ENCODE data around the gene RBM44.

Gene RBM44

DNA sequence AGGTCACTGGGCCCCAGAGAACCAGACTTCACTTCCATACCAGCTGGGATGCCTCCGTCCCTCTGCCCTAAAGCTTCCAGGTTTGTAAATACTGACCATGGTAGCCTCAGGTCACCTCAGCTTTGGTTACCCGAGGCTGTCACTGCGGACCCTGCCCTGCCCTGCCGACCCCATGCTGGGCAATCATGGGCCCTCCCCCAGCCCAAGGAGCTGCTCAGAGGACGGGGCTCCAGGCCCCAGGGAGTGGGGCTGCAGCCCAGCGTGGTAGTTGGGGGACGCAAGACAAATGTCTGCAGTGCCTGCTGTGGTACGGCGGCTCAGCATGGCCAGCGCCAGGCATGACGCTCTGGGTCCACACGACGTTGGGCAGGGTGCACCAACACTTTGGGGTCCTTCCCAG lies 86.1 kb downstream of the RBM44 start:
- in situ Hi-C loops (cut with MboI; ENCODE audit: low sequenced_read_pairs), result no loop called here

DNA sequence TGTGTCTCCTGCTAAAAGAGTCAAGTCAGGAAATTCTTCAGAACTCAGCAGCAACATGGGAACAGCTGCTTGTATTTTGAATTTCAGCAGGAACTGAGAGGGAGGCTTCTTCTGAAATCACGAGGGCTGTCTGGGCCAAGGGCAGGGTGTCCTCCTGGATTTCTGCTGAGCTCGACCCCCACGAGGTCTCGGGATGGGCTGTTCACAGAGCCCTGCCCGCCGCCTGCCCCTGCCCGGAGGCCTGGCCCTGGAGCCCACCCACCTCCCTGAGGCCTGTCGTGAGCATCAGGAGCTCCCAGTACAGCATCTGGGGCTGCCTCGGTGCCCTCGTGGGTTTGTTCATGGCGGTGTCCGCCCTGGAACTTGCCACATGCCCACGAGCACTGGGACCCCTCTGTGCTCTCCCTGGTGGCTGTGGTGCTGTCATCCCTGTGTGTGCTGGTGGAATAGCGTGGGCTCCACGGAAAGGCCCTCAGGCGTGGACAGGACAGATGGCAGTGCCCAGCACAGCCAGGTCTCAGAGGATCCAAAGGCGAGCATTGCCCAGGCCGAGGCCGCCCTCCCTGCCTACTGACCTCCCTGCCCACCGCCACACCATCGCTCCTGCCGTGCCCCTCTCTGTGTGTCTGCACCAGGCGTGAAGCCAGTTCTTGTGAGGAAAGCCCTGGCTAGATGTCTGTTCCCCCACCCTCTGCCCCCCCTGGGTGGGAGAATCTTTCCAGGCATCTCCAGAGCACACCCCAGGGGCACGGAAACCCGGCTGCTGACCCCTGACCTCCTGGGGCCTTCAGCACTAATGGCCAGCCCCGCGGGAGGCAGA lies 86.7 kb downstream of the RBM44 start:
- in situ Hi-C loops (cut with MboI; ENCODE audit: low sequenced_read_pairs), result no loop called here

DNA sequence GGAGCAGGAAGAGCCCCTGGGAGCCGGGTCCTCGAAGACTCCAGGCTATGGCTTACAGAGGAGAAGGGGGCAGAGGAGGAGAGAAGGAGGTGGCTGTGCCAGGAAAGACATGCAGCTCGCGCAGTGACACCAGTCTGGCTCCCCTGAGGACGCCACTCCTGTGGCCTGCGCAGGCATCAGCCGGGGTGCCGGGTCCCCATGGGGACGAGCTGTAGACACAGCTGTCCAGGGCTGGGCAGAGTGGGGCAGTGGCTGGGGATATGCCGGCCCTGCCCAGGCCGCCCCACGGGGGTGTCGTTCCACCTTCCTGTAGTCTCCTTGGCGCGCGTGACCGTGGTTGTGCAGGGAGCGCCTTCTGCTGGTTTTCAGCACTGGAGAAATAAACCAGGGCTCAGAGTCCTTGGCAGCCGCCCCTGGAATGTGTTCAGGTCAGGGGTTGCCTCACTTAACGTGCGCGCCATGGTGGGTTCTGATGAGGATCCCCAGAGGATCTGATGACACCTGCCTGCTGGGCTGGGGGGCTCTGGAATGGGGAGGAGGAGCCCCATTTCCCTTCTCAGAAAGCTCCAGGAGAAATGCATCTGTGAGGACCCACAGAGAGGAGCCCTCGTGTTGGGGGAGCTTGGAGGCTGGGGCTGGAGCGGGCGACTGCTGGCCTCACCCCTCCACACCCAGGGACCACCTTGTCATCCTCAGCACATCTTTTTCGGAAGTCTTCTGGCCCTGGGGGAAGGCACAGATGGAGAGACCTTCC lies 87.5 kb downstream of the RBM44 start:
- in situ Hi-C loops (cut with MboI; ENCODE audit: low sequenced_read_pairs), result no loop called here

DNA sequence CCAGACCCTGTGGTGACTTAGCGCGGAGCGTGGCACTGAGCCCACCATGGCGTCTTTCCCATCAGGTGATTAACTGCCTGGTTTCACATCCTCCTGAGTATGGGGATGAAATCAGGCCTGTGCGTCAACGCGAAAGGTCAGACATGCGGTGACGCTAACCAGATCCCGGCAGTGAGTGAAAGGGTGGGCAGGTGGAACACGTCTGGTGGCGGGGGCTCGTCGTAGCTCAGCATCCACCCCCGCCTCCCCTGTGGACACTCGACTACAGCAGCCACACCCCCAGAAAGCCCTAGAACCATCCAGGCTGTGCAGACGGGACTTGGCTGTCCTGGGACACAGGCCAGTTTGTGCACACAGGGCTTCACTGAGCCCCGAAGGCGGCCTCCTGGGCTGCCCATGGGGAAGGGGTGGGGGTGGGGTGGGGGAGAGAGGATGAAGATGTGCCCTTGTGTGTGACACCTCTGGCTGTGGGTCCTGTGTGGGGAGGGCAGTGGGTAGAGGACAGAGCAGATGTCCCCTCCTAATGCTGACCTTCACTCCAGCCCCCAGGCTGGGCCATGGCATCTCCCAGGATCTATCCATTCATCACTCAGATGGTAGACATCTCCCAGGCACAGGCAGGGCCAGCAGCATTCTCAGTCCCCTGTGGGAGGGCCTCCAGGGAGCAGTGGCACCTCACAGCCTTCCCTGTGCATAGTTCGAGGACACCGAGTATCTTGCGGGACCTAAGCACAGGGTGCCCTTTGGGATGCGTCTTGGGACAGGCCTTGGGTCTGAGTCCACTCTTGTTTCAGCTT lies 88.3 kb downstream of the RBM44 start:
- in situ Hi-C loops (cut with MboI; ENCODE audit: low sequenced_read_pairs), result no loop called here

DNA sequence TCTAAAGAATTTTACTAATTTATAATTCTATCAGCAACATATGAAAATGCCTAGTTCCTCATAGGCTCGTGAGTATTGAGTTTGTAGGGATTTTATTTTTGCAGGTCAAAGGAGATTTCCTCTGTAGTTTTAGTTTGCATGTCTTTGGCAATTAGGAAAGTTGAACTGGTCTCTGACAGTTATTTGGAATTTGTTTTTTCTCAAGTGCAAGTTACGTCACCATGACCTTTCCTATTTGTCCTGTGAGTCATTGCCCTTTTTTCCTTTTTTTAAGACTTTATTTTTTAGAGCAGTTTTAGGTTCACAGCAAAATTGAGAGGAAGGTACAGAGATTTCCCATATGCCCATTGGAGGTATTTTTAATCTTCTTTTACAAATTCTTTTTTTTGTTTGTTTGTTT lies 89.8 kb downstream of the RBM44 start:
- in situ Hi-C loops (cut with MboI; ENCODE audit: low sequenced_read_pairs), result no loop called here

DNA sequence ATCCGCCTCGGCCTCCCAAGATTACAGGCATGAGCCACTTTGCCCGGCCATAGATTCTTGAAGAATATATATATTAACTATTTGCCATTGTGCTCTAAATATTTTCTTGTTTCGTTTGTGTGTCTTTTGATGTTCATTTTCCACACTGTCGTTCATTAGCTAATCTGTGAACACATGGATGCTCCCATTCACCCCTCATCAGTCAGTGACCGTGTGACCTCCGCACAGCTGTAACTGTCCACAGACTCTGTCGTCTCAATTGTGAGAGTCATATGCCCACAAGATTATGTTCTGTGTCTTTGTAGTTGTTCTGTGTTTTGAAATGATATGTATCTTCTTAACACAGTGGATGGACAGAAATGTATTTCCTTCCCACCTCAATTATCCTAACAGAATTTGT lies 90.4 kb downstream of the RBM44 start:
- in situ Hi-C loops (cut with MboI; ENCODE audit: low sequenced_read_pairs), result no loop called here

DNA sequence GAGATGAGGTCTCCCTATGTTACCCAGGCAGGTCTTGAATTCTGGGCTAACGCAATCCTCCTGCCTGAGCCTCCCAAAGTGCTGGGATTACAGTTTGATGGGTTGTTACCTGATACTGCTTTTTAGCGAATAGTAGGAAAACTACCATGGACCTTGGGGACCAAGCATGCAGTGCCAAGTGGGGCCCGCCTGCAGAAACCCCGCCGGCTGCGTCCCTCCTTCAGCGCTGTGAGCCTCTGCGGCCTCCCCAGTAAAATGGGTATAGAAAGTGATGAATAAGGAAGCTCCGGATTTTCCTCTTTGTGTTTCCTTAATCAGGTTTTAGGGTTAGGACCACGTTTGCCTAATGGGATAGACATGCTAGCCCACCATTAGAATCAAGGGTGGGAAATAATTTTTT lies 91.2 kb downstream of the RBM44 start:
- in situ Hi-C loops (cut with MboI; ENCODE audit: low sequenced_read_pairs), result no loop called here
